ENCODE measurements around the gene CTRB2. TPM values are rescaled to one million over a fixed set of nuclear protein-coding genes. Genes with fewer than 3 reads are reported as not detected.
A peak's percentile ranks its signal among the peaks of the same experiment; 100 is the strongest.

The CTRB2 gene
- total RNA-seq, 2 experiments from 2014 or later = not detected

- TF ChIP-seq CTCF (conservative IDR thresholded peaks at IDR 0.05; ENCODE audit: low read length) (no peak), EZH2phosphoT487 (IDR thresholded peaks at IDR 0.05; ENCODE audit: borderline replicate concordance, low read depth, low read length) (no peak)
- BruUV-seq (replicated peaks) = no TSS peak
- no peaks in the 10 kb centered on the region for H3K36me3 ChIP-seq (ENCODE audit: insufficient read depth, low read length)
- CTCF ChIA-PET (ENCODE audit: unreplicated experiment) = interaction anchor here (0.5 kb wide), 1 partner anchor 152 kb away, joined by 3 read pairs; no protein-coding TSS in a partner anchor
- H3K4me2 ChIP-seq (ENCODE audit: low read length) = no peak overlapping the region
- intact Hi-C loops (cut with micrococcal nuclease; ENCODE audit: unreplicated experiment) = no loop called here
- H3K4me1 ChIP-seq (ENCODE audit: insufficient read depth, low read length, poor library complexity, severe bottlenecking) = peaks cover 11% of the 10 kb centered on the region
- no peaks in the 10 kb centered on the region for H3K9me2 ChIP-seq (ENCODE audit: insufficient read depth, low read length)
- H3K9me3 ChIP-seq (ENCODE audit: low read length) = no peaks in the 10 kb centered on the region
- DNase-seq (ENCODE audit: low spot score) = no peak
- no peak overlapping the region for H2AFZ ChIP-seq (ENCODE audit: low read length)
- no peak overlapping the region for H3K4me3 ChIP-seq (ENCODE audit: low read depth, low read length, poor library complexity, severe bottlenecking)
- no peak overlapping the region for H3K27ac ChIP-seq (ENCODE audit: low read depth, low read length, poor library complexity, severe bottlenecking)
- H4K20me1 ChIP-seq (ENCODE audit: insufficient read depth, low read length) = no peaks in the 10 kb centered on the region
- POLR2A ChIA-PET = interaction anchor here (0.6 kb wide), 1 partner anchor 50 kb away, joined by 6 read pairs; no protein-coding TSS in a partner anchor
- no peaks in the 10 kb centered on the region for H3K79me2 ChIP-seq (ENCODE audit: insufficient read depth, low read depth, low read length)
Measured at GRCh38 chr16:75252946-75253911, 46.3 kb upstream of the CTRB2 start.

- no peaks in the 10 kb centered on the region for H4K20me1 ChIP-seq (ENCODE audit: insufficient read depth, low read length)
- BruUV-seq (replicated peaks) = no TSS peak
- peak overlapping the region; percentile 51 for H3K4me2 ChIP-seq (ENCODE audit: low read length)
- ChIA-PET CTCF (ENCODE audit: unreplicated experiment) (no interaction called here), POLR2A (no interaction called here)
- TF ChIP-seq EZH2phosphoT487 (IDR thresholded peaks at IDR 0.05; ENCODE audit: borderline replicate concordance, low read depth, low read length) = no peak
- no peak for TF ChIP-seq CTCF (conservative IDR thresholded peaks at IDR 0.05; ENCODE audit: low read length)
- peak overlapping the region; percentile 44; the same call in 1 of the 2 replicates for H2AFZ ChIP-seq (ENCODE audit: low read length)
- peaks cover 11% of the 10 kb centered on the region for H3K4me1 ChIP-seq (ENCODE audit: insufficient read depth, low read length, poor library complexity, severe bottlenecking)
- H3K9me2 ChIP-seq (ENCODE audit: insufficient read depth, low read length) = no peaks in the 10 kb centered on the region
- no peaks in the 10 kb centered on the region for H3K36me3 ChIP-seq (ENCODE audit: insufficient read depth, low read length)
- H3K79me2 ChIP-seq (ENCODE audit: insufficient read depth, low read depth, low read length) = no peaks in the 10 kb centered on the region
- DNase-seq (ENCODE audit: low spot score) = no peak
- H3K9me3 ChIP-seq (ENCODE audit: low read length) = no peaks in the 10 kb centered on the region
- peak overlapping the region; percentile 81 for H3K4me3 ChIP-seq (ENCODE audit: low read depth, low read length, poor library complexity, severe bottlenecking)
- H3K27ac ChIP-seq (ENCODE audit: low read depth, low read length, poor library complexity, severe bottlenecking) = no peak overlapping the region
- intact Hi-C loops (cut with micrococcal nuclease; ENCODE audit: unreplicated experiment) = no loop called here
Measured at GRCh38 chr16:75252049-75252864, 45.3 kb upstream of the CTRB2 start.
